ENCODE data around the gene RGL3. TPM values are rescaled to one million over a fixed set of nuclear protein-coding genes. Genes with fewer than 3 reads are reported as not detected.

The RGL3 gene
- total RNA-seq, 1 donor from 2014 or later = 0.49 TPM

GRCh38 chr19:11423791-11424181 is 4.7 kb upstream of the RGL3 start:
- no peak overlapping the region for H2AFZ ChIP-seq (replicated peaks)
- H3K27ac Mint-ChIP-seq = no peak overlapping the region
- H4K20me1 ChIP-seq (ENCODE audit: low read depth) = peaks cover 4% of the 10 kb centered on the region
- H3K27me3 Mint-ChIP-seq (ENCODE audit: insufficient read depth, low read depth) = peaks cover 44% of the 10 kb centered on the region
- H3K79me2 ChIP-seq (ENCODE audit: low read depth) = no peaks in the 10 kb centered on the region
- TF ChIP-seq EZH2 (IDR thresholded peaks at IDR 0.05) = no peak
- TF ChIP-seq EZH2phosphoT487 (IDR thresholded peaks at IDR 0.05) = no peak
- TF ChIP-seq CTCF (IDR thresholded peaks at IDR 0.05) = no peak
- no peaks in the 10 kb centered on the region for H3K36me3 Mint-ChIP-seq
- H3F3A ChIP-seq (ENCODE audit: low read depth) = peaks cover 28% of the 10 kb centered on the region
- H3K4me1 Mint-ChIP-seq = peaks cover 12% of the 10 kb centered on the region
- no peak for DNase-seq (ENCODE audit: low spot score)
- H3K36me3 ChIP-seq = no peaks in the 10 kb centered on the region
- peaks cover 6% of the 10 kb centered on the region for H3K9me3 Mint-ChIP-seq
- peaks cover 8% of the 10 kb centered on the region for H3K4me1 ChIP-seq
- H3K4me2 ChIP-seq = no peak overlapping the region
- no peak overlapping the region for H3K9ac ChIP-seq
- H3K9me3 ChIP-seq (ENCODE audit: low read depth) = no peaks in the 10 kb centered on the region
- H3K27ac ChIP-seq = no peak overlapping the region
- peaks cover 57% of the 10 kb centered on the region for H3K27me3 ChIP-seq
- H3K4me3 Mint-ChIP-seq = no peak overlapping the region
- no peak overlapping the region for H3K4me3 ChIP-seq

- no peak overlapping the region for H3K4me3 Mint-ChIP-seq
- peaks cover 33% of the 10 kb centered on the region for H3F3A ChIP-seq (ENCODE audit: low read depth)
- peaks cover 12% of the 10 kb centered on the region for H3K4me1 Mint-ChIP-seq
- H3K36me3 Mint-ChIP-seq = no peaks in the 10 kb centered on the region
- no peak for DNase-seq (ENCODE audit: low spot score)
- peaks cover 50% of the 10 kb centered on the region for H3K27me3 Mint-ChIP-seq (ENCODE audit: insufficient read depth, low read depth)
- no peaks in the 10 kb centered on the region for H3K36me3 ChIP-seq
- no peak overlapping the region for H3K27ac ChIP-seq
- no peak overlapping the region for H3K4me3 ChIP-seq
- H3K4me2 ChIP-seq = no peak overlapping the region
- no peak overlapping the region for H3K9ac ChIP-seq
- H3K27ac Mint-ChIP-seq = no peak overlapping the region
- H4K20me1 ChIP-seq (ENCODE audit: low read depth) = peaks cover 4% of the 10 kb centered on the region
- no peak overlapping the region for H2AFZ ChIP-seq (replicated peaks)
- no peaks in the 10 kb centered on the region for H3K9me3 ChIP-seq (ENCODE audit: low read depth)
- H3K27me3 ChIP-seq = peaks cover 62% of the 10 kb centered on the region
- no peaks in the 10 kb centered on the region for H3K79me2 ChIP-seq (ENCODE audit: low read depth)
- peaks cover 6% of the 10 kb centered on the region for H3K9me3 Mint-ChIP-seq
- TF ChIP-seq EZH2 (IDR thresholded peaks at IDR 0.05) (no peak), CTCF (IDR thresholded peaks at IDR 0.05) (no peak), EZH2phosphoT487 (IDR thresholded peaks at IDR 0.05) (no peak)
- peaks cover 8% of the 10 kb centered on the region for H3K4me1 ChIP-seq
These were observed 4.2 kb upstream of the RGL3 start for GRCh38 chr19:11423164-11423790.

GRCh38 chr19:11422163-11423065 is 3.3 kb upstream of the RGL3 start:
- H3K4me1 Mint-ChIP-seq = peaks cover 12% of the 10 kb centered on the region
- Histone ChIP-seq H3K27ac (no peak overlapping the region), H4K20me1 (ENCODE audit: low read depth) (peaks cover 4% of the 10 kb centered on the region), H3K27me3 (peaks cover 70% of the 10 kb centered on the region), H3K79me2 (ENCODE audit: low read depth) (no peaks in the 10 kb centered on the region), H3K9ac (no peak overlapping the region), H3K4me2 (peak overlapping the region; percentile 58), H3K9me3 (ENCODE audit: low read depth) (no peaks in the 10 kb centered on the region), H3K4me1 (peaks cover 8% of the 10 kb centered on the region), H2AFZ (replicated peaks) (peak overlapping the region; percentile 48), H3K4me3 (peak overlapping the region; percentile 30), H3K36me3 (no peaks in the 10 kb centered on the region), H3F3A (ENCODE audit: low read depth) (peaks cover 39% of the 10 kb centered on the region)
- peak; percentile 64 for DNase-seq (ENCODE audit: low spot score)
- peaks cover 58% of the 10 kb centered on the region for H3K27me3 Mint-ChIP-seq (ENCODE audit: insufficient read depth, low read depth)
- peaks cover 6% of the 10 kb centered on the region for H3K9me3 Mint-ChIP-seq
- no peak overlapping the region for H3K27ac Mint-ChIP-seq
- TF ChIP-seq EZH2phosphoT487 (IDR thresholded peaks at IDR 0.05) (peak; percentile 48), EZH2 (IDR thresholded peaks at IDR 0.05) (no peak), CTCF (IDR thresholded peaks at IDR 0.05) (no peak)
- no peaks in the 10 kb centered on the region for H3K36me3 Mint-ChIP-seq
- H3K4me3 Mint-ChIP-seq = peak overlapping the region; percentile 27
